IMR-90 (cell line): Measurements from ENCODE around the gene GIMAP7. TPM values are rescaled to one million over a fixed set of nuclear protein-coding genes. Genes with fewer than 3 reads are reported as not detected.

ENCODE experiments used
- ATAC-seq: fragments of 200-7000 bp; cut with Tn5 transposase; 2 replicates; pipeline ENCODE4 v1.9.1; 2020; ENCODE audit warnings: low read depth, mild to moderate bottlenecking, moderate library complexity
- BruUV-seq: library from RNA; stranded (reverse); fragments of 400-500 nt; replicated peaks from 2 replicates; lab custom pipeline; 2021; lab: Mats Ljungman, UMichigan
- CTCF ChIA-PET: fragments of 300-600 bp; formaldehyde crosslinking; extraction: SDS; loops from one replicate; lab custom pipeline; 2021; ENCODE audit warnings: antibody characterized with exemption; lab: Yijun Ruan, JAX
- POLR2A ChIA-PET: fragments of 300-600 bp; sonication (Branson Sonifier 250); formaldehyde crosslinking; loops from one replicate; lab custom pipeline; 2022; ENCODE audit warnings: antibody characterized with exemption; ENCODE audit not compliant: unreplicated experiment; lab: Charles Lee
- DNase-seq: peaks from one replicate; pipeline ENCODE4 v3.0.0; 2013
- H2AFZ ChIP-seq: replicated peaks from 2 replicates; pipeline ENCODE3; 2013; ENCODE audit warnings: low read length, mild to moderate bottlenecking; ENCODE audit not compliant: poor library complexity
- H2AK5ac ChIP-seq: 2 replicates; pipeline ENCODE4 v1.6.1; 2013; ENCODE audit warnings: low read depth, low read length, inconsistent platforms
- H2AK9ac ChIP-seq: replicated peaks from 2 replicates; pipeline ENCODE3; 2013; ENCODE audit warnings: mild to moderate bottlenecking, low read depth, low read length, moderate library complexity; ENCODE audit not compliant: poor library complexity
- H2BK120ac ChIP-seq: 2 replicates; pipeline ENCODE4 v1.6.1; 2013; ENCODE audit warnings: low read depth, low read length, inconsistent platforms
- H2BK15ac ChIP-seq: 3 replicates; pipeline ENCODE4 v1.6.1; 2013; ENCODE audit warnings: low read depth, low read length, inconsistent platforms
- H2BK20ac ChIP-seq: 2 replicates; pipeline ENCODE4 v1.6.1; 2013; ENCODE audit warnings: low read depth, mild to moderate bottlenecking, inconsistent platforms, low read length, moderate library complexity
- H2BK5ac ChIP-seq: 2 replicates; pipeline ENCODE4 v1.6.1; 2013; ENCODE audit warnings: mild to moderate bottlenecking, low read depth, low read length, inconsistent platforms; ENCODE audit not compliant: poor library complexity, severe bottlenecking
- H3K14ac ChIP-seq: replicated peaks from 2 replicates; pipeline ENCODE4 v1.6.1; 2013; ENCODE audit warnings: low read depth, low read length, inconsistent platforms
- H3K18ac ChIP-seq: 2 replicates; pipeline ENCODE4 v1.6.1; 2013; ENCODE audit warnings: low read depth, low read length, control low read depth
- H3K23ac ChIP-seq: 2 replicates; pipeline ENCODE4 v1.6.1; 2013; ENCODE audit warnings: low read depth, low read length, inconsistent platforms
- H3K27ac ChIP-seq: 2 replicates; pipeline ENCODE4 v1.5.1; 2013; ENCODE audit warnings: mild to moderate bottlenecking, control low read depth, low read length; ENCODE audit not compliant: insufficient read depth
- H3K27me3 ChIP-seq: 2 replicates; pipeline ENCODE4 v1.6.1; 2013; ENCODE audit warnings: low read length; ENCODE audit not compliant: control insufficient read depth, insufficient read depth
- H3K36me3 ChIP-seq: 2 replicates; pipeline ENCODE4 v1.6.1; 2013; ENCODE audit warnings: low read length, mixed read lengths; ENCODE audit not compliant: control insufficient read depth, insufficient read depth
- H3K4ac ChIP-seq: 2 replicates; pipeline ENCODE4 v1.6.1; 2013; ENCODE audit warnings: low read depth, low read length, inconsistent platforms
- H3K4me1 ChIP-seq: 2 replicates; pipeline ENCODE4 v1.6.1; 2013; ENCODE audit warnings: low read length, mixed read lengths; ENCODE audit not compliant: control insufficient read depth, insufficient read depth
- H3K4me2 ChIP-seq: 2 replicates; pipeline ENCODE4 v1.6.1; 2013; ENCODE audit warnings: low read depth, mild to moderate bottlenecking, control low read depth, low read length, moderate library complexity
- H3K4me3 ChIP-seq: 2 replicates; pipeline ENCODE4 v1.5.1; 2013; ENCODE audit warnings: low read depth, mild to moderate bottlenecking, control low read depth, low read length, moderate library complexity; ENCODE audit not compliant: insufficient read depth
- H3K56ac ChIP-seq: 2 replicates; pipeline ENCODE4 v1.6.1; 2013; ENCODE audit warnings: low read length, inconsistent platforms; ENCODE audit not compliant: insufficient read depth; ENCODE audit errors: extremely low read depth
- H3K79me1 ChIP-seq, 2 experiments: 2 replicates each; pipeline ENCODE4 v1.6.1; 2013; ENCODE audit warnings: low read length in 2 of 2, inconsistent platforms in 1 of 2, low read depth in 1 of 2
- H3K9ac ChIP-seq: 2 replicates; pipeline ENCODE4 v1.6.1; 2013; ENCODE audit warnings: low read depth, low read length, control low read depth
- H3K9me1 ChIP-seq: 2 replicates; pipeline ENCODE4 v1.6.1; 2013; ENCODE audit warnings: low read length, inconsistent platforms; ENCODE audit not compliant: insufficient read depth
- H3K9me3 ChIP-seq: 2 replicates; pipeline ENCODE4 v1.6.1; 2013; ENCODE audit warnings: low read length; ENCODE audit not compliant: control insufficient read depth, insufficient read depth
- H4K20me1 ChIP-seq: 2 replicates; pipeline ENCODE4 v1.6.1; 2013; ENCODE audit warnings: low read length, inconsistent platforms; ENCODE audit not compliant: insufficient read depth
- H4K5ac ChIP-seq: 2 replicates; pipeline ENCODE4 v1.6.1; 2013; ENCODE audit warnings: mild to moderate bottlenecking, low read depth, low read length, control low read depth
- H4K8ac ChIP-seq, 2 experiments: 2 replicates each; pipeline ENCODE4 v1.6.1; 2013; ENCODE audit warnings: low read depth in 2 of 2, low read length in 2 of 2, control low read depth in 1 of 2, inconsistent platforms in 1 of 2
- H4K91ac ChIP-seq: 2 replicates; pipeline ENCODE4 v1.6.1; 2013; ENCODE audit warnings: low read depth, low read length, inconsistent platforms; ENCODE audit not compliant: insufficient read depth
- BHLHE40 ChIP-seq: fragments of 150-350 bp; IDR thresholded peaks from 2 replicates; pipeline ENCODE4 v1.6.1; 2016; ENCODE audit warnings: mild to moderate bottlenecking, low read depth, low read length
- CEBPB ChIP-seq: IDR thresholded peaks from 2 replicates; pipeline ENCODE4 v1.6.1; 2012; ENCODE audit warnings: low read depth, low read length, improper control_type of control experiment
- CHD1 ChIP-seq: IDR thresholded peaks from 2 replicates; pipeline ENCODE4 v1.6.1; 2012; ENCODE audit warnings: low read depth, low read length, improper control_type of control experiment
- CTCF ChIP-seq: conservative IDR thresholded peaks from 2 replicates; pipeline ENCODE4 v1.5.1; 2012; ENCODE audit warnings: mild to moderate bottlenecking, low read depth, low read length, improper control_type of control experiment
- ELK1 ChIP-seq: fragments of 150-350 bp; IDR thresholded peaks from 2 replicates; pipeline ENCODE4 v1.6.1; 2016; ENCODE audit warnings: low read depth, mild to moderate bottlenecking, low read length, moderate library complexity, borderline replicate concordance
- FOS ChIP-seq: fragments of 150-350 bp; IDR thresholded peaks from 2 replicates; pipeline ENCODE4 v1.6.1; 2016; ENCODE audit warnings: low read depth, low read length
- MAFK ChIP-seq: IDR thresholded peaks from 2 replicates; pipeline ENCODE4 v1.6.1; 2012; ENCODE audit warnings: low read depth, low read length, improper control_type of control experiment
- MAZ ChIP-seq: IDR thresholded peaks from 2 replicates; pipeline ENCODE4 v1.6.1; 2012; ENCODE audit warnings: low read depth, mild to moderate bottlenecking, low read length, improper control_type of control experiment, moderate library complexity, borderline replicate concordance
- MXI1 ChIP-seq: IDR thresholded peaks from 2 replicates; pipeline ENCODE4 v1.6.1; 2012; ENCODE audit warnings: low read depth, mild to moderate bottlenecking, low read length, moderate library complexity, borderline replicate concordance
- RAD21 ChIP-seq: IDR thresholded peaks from 2 replicates; pipeline ENCODE4 v1.6.1; 2012; ENCODE audit warnings: low read length, improper control_type of control experiment
- RCOR1 ChIP-seq: IDR thresholded peaks from 2 replicates; pipeline ENCODE4 v1.6.1; 2012; ENCODE audit warnings: mild to moderate bottlenecking, low read length, improper control_type of control experiment; ENCODE audit not compliant: insufficient replicate concordance
- RFX5 ChIP-seq: IDR thresholded peaks from 2 replicates; pipeline ENCODE4 v1.8.0; 2012; ENCODE audit warnings: low read depth, mild to moderate bottlenecking, low read length, moderate library complexity
- SMC3 ChIP-seq: fragments of 150-350 bp; IDR thresholded peaks from 2 replicates; pipeline ENCODE4 v1.6.1; 2016; ENCODE audit warnings: low read depth, mild to moderate bottlenecking, antibody characterized with exemption, low read length, moderate library complexity
- WGBS, 2 experiments: methylation state at CpG; one replicate each; pipeline versions ENCODE4 v1.1.5 to v1.1.7; 2013; ENCODE audit warnings: missing lambda C conversion rate in 2 of 2; ENCODE audit not compliant: insufficient read length in 1 of 2; ENCODE audit errors: extremely low coverage in 2 of 2; 5-methylcytosine and 5-hydroxymethylcytosine counted together
- dilution Hi-C: fragments of 300-500 bp; cut with HindIII; formaldehyde crosslinking; loops from one replicate; pipeline ENCODE4 v1.14.3; 2018; ENCODE audit warnings: low sequenced_read_pairs; ENCODE audit not compliant: unreplicated experiment
- in situ Hi-C: fragments of 300-500 bp; cut with MboI; formaldehyde crosslinking; loops from 3 replicates; pipeline ENCODE4 v1.14.3; 2019; ENCODE audit warnings: low sequenced_read_pairs, inconsistent platforms, mixed read lengths
- intact Hi-C: fragments of 100-400 bp; cut with micrococcal nuclease; formaldehyde crosslinking; loops from 2 replicates; pipeline ENCODE4 v1.10.0; 2022
- polyA plus RNA-seq, 3 experiments: library from polyadenylated mRNA; depleted of rRNA; stranded (reverse); fragments of >200 nt; gene quantifications; 2 replicates each; pipeline ENCODE4 v1.2.3, GENCODE V29; 2012; ENCODE audit warnings: low replicate concordance in 1 of 3
- total RNA-seq: library from RNA; depleted of rRNA; stranded (reverse); fragments of >200 nt; gene quantifications from 2 replicates; pipeline ENCODE4 v1.2.3, GENCODE V29; 2012

GIMAP7 gene
- total and polyA plus RNA-seq, 2 of the 4 experiments (the other 2 are of a cell fraction), result not detected

GRCh38 chr7:150569245-150569955, 54.7 kb downstream of the GIMAP7 start:
- no TSS peak for BruUV-seq
- no peak for TF ChIP-seq SMC3
- no peak for TF ChIP-seq CHD1
- TF ChIP-seq CEBPB, result no peak
- TF ChIP-seq RAD21, result no peak
- TF ChIP-seq CTCF, result no peak
- no peak for TF ChIP-seq MXI1
- TF ChIP-seq BHLHE40, result no peak
- TF ChIP-seq RCOR1, result no peak
- TF ChIP-seq ELK1, result no peak
- no peak for TF ChIP-seq FOS
- TF ChIP-seq MAZ, result no peak
- TF ChIP-seq RFX5, result no peak
- no peak for TF ChIP-seq MAFK
- no peak overlapping the region for H2BK20ac ChIP-seq
- H3K9ac ChIP-seq, result no peak overlapping the region
- H3K9me1 ChIP-seq, result no peaks in the 10 kb centered on the region
- H3K4me3 ChIP-seq, result no peak overlapping the region
- no peak overlapping the region for H4K91ac ChIP-seq
- DNase-seq (no peak), ATAC-seq (no peak)
- no peak overlapping the region for H2AFZ ChIP-seq
- no peak overlapping the region for H4K8ac ChIP-seq
- H3K14ac ChIP-seq, result no peak overlapping the region
- no peak overlapping the region for H3K4ac ChIP-seq
- no peak overlapping the region for H3K27ac ChIP-seq
- no CpG with 5 or more reads among the region's 7 CpGs for WGBS, 2 experiments
- H3K9me3 ChIP-seq, result peaks cover 28% of the 10 kb centered on the region
- ChIA-PET POLR2A (no interaction called here), CTCF (no interaction called here)
- H3K56ac ChIP-seq, result no peak overlapping the region
- no peak overlapping the region for H2AK5ac ChIP-seq
- no peak overlapping the region for H2BK15ac ChIP-seq
- H4K20me1 ChIP-seq, result no peaks in the 10 kb centered on the region
- no peaks in the 10 kb centered on the region for H3K36me3 ChIP-seq
- H3K27me3 ChIP-seq, result no peaks in the 10 kb centered on the region
- no peak overlapping the region for H3K18ac ChIP-seq
- H3K23ac ChIP-seq, result no peak overlapping the region
- in situ Hi-C loops, result no loop called here
- intact Hi-C loops, result no loop called here
- H2AK9ac ChIP-seq, result no peak overlapping the region
- dilution Hi-C loops, result no loop called here
- H3K4me1 ChIP-seq, result no peaks in the 10 kb centered on the region
- H4K5ac ChIP-seq, result no peak overlapping the region
- H3K79me1 ChIP-seq, result no peaks in the 10 kb centered on the region
- no peak overlapping the region for H3K4me2 ChIP-seq
- H2BK120ac ChIP-seq, result no peak overlapping the region
- H2BK5ac ChIP-seq, result no peak overlapping the region
